HG03039 (cell line): ENCODE results near the gene EXOC4.

Source experiments
- ATAC-seq: cut with Tn5 transposase; IDR thresholded peaks from one replicate; pipeline ENCODE4 v1.9.1; 2021; ENCODE audit warnings: mild to moderate bottlenecking, moderate library complexity; ENCODE audit not compliant: unreplicated experiment

The EXOC4 gene

DNA sequence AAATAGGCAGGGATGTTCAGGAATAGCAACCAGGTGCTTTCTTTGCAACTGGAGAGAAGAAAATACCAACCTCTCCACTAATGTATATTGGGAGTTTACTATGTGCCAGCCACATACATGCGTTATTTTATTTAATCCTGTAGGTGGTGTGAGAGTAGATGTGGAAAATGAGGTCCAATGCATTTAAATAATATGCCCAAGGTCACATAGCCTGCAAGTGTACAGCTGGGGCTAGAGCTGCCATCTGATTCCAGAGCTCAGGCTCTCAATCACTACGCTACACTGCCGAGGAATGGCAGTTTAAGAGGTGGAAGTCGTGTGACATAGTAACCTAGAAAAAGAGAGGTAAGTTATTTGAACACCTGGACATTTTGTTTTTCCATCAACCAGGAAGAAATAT, 277.0 kb downstream of the EXOC4 start:
- ATAC-seq, result no peak

DNA sequence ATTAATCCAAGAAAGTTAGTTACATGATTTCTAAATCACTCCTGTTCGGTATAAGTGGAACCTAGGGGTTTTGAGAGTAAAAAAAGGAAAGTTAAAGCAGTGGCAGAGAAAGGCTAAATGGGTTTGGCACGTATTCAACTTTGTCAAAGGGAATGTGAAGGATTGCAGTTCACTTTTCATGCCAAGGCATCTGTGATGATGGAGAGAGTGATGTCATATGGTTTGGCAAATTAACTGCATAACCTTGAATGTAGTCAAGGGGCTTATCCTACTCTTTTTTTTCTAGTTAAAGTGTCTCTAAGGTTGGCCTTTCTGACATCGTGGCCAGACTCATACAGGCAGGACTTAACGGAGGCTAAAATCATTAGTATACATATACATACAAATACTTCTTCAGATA, 277.8 kb downstream of the EXOC4 start:
- no peak for ATAC-seq

GRCh38 chr7:133534816-133535215, 281.9 kb downstream of the EXOC4 start:
- ATAC-seq, result no peak

- no peak for ATAC-seq
Measured at GRCh38 chr7:133535308-133535707, 282.4 kb downstream of the EXOC4 start.

DNA sequence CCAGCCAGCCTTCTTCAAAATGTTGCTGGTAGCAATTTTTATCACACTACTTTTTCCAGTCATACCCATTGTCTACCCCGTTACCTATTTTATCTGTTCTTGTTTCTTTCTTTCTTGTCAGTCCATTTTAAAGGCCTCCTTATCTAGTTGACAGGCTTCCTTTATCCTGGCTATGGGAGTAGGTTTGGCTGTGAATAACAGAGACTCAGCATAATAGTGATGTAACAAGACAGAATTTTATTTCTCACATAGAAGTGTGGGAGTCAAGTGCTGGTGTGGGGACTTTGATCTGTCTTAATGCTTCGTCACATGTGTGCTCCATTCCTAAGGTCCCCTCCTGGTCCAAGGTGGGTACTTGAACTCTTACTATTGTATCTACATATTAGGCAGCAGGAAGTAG, 283.6 kb downstream of the EXOC4 start:
- no peak for ATAC-seq

DNA sequence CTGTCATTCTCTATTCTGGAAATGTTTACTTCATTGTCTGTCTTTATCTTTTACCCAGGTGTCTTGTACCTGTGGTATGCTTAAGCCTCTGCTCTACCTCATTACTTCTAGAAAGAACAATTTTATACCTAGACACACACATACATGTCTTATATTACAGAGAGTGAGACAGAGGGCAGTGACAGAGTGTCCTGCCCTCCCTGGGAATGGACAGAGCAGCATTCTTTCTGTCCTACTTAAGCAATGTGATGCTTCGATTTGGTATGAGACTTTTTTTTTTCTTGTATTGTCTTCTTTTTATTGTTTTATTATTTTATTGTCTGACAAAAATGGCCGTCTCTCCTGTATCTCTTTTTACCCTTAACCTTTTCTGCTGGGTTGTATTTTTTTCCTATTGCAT, 286.1 kb downstream of the EXOC4 start:
- no peak for ATAC-seq

GRCh38 chr7:133540096-133540860, 287.4 kb downstream of the EXOC4 start:
- no peak for ATAC-seq

- no peak for ATAC-seq
Measured at GRCh38 chr7:133542209-133542780, 289.4 kb downstream of the EXOC4 start.

DNA sequence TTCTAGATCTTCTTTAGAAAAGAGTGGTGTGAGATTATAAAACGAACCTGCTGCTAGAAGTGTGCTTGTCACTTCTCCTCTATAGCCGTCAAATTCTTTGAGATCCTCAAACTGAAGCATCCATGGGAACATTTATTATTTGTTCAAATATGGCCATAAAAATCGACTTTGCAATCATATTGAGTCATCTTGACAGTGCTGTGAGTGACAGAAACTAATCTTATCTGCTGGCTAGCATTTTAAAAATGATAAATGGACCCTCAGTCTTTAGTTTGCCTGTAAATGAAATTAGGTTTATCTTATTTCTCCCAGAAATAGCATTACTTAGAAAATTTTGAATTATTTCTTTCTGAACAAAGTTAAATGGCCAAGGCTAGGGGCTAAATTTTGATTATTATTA, 290.8 kb downstream of the EXOC4 start:
- ATAC-seq, result no peak

GRCh38 chr7:133545618-133546017, 292.7 kb downstream of the EXOC4 start:
- no peak for ATAC-seq

- no peak for ATAC-seq
Measured at GRCh38 chr7:133547981-133548380, 295.1 kb downstream of the EXOC4 start.

DNA sequence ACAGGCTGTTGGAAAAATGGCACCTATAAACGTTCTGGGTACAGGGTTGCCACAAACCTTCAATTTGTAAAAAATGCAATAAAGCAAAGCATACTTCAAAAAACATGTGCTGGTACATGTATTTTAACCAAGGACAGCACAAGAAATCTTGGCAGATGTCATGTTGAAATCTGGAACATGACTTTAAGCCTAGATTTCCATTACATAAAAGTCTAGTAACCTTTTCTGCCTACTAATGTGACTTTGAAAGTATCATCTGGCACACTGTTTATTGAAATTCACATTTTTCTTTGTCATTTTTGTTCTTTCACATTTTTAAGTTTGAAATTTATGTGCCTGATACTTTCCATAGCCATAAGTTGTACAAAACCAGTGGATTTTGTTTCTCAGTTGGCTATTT, 296.8 kb downstream of the EXOC4 start:
- no peak for ATAC-seq

GRCh38 chr7:133550145-133550544, 297.3 kb downstream of the EXOC4 start:
- ATAC-seq, result no peak

DNA sequence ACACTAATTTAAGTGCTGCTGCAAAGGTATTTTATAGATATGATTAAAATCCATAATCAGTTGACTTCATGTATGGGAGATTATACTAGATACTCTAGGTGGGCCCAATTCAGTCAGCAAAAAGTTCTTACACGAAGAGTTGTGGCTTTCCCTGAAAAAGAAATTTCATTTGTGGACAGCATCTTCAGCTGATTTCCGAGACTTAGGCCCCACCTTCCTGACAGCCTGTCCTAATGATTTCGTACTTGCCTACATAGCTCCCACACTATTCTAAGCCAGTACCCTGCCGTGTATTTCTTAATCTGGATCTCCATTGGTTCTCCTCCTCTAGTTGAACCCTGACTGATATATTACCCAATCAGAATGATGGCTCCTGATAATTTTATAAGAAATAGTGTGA, 297.9 kb downstream of the EXOC4 start:
- no peak for ATAC-seq

GRCh38 chr7:133551466-133551865, 298.6 kb downstream of the EXOC4 start:
- no peak for ATAC-seq

DNA sequence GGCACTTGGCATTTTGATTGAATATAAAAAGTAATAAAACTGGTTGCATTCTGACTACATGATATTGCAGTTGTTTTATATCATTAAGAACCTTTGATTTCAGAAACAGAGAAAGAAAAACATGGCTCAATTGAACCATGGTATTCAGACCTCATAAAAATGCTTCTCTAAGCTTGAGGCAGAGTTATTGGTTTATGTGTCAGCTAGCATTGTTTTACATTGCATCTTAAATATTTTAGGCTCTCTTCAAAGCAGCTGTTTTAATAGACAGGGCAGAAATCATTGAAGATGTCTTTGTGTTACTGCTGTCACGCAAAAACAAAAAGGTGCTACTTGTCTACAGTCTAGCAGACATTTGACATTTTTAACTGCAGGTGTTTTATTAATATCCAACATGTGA, 299.2 kb downstream of the EXOC4 start:
- ATAC-seq, result no peak

DNA sequence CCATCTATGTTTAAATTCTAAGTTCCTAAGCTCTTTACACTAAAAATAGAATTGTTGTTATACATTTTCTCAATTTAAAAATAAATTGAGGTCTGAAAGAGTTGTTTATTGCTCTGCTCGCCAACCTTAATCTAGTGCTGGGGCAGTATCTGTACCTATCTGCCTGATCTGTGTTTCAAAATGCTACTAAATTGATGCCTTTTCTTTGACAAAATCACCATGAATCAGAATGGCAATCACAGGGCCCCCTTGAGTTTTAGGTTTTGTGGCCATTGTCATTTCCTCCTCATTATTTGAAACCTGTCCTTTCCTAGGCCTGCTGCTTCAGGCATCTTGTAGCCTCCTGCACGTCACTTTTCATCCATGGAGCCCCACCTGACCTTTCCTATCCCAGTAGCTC, 301.5 kb downstream of the EXOC4 start:
- ATAC-seq, result no peak

- no peak for ATAC-seq
Measured at GRCh38 chr7:133556048-133556447, 303.2 kb downstream of the EXOC4 start.

DNA sequence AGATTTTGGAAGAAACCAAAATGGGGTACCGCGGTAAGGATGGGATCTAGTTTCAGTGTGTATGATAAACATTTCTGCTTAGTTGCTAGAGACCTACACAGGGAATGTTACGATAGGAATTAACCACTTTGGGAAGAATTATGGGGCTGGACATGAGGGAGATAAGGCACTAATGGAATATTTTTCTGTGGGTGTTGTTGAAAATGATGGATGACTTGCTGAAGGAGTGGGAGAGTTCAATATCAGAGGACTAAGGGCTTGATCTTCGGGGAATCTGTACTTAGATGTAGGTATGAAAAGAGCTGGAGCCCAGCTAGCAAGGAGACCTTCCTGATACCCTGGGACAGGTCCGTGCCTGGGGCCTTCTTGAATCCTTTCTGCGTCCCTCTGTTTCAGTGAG, 303.7 kb downstream of the EXOC4 start:
- no peak for ATAC-seq

DNA sequence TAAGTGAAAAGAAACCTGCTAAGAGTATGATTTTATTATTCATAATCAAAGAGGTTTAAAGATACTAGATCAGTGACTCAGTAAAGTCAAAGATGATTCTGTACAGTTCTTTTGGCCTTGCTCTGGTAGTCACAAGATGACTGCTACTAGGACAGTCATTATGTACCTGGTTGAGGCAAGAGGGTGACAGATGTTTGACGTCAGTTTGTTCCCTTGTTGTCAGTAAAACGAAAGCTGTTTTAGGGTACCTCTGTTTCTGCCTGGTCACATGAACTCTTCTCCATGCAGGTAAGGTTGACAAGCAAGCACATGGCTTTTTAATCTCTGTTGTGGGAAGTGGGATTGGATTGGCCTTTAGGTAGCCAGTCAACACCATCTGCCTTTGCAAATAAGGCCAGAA, 308.0 kb downstream of the EXOC4 start:
- ATAC-seq, result no peak

DNA sequence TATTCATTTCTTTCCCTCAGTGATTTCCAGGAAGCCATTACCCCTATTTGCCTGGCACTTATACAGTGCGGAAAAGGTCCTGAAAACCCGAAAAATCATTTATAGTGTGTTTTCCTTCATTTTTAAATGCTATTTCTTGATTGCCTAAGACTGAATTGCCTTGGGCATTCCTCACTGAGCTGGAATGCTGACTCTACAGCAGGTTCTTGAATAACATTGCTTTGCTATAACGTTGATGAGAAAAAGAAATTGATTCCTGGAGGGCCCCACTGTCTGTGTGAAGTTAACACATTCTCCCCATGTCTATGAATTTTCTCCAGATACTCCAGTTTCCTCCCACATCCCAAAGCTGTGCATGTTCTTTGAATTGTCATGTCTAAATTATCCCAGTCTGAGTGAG, 308.5 kb downstream of the EXOC4 start:
- ATAC-seq, result no peak

GRCh38 chr7:133562621-133563020, 309.7 kb downstream of the EXOC4 start:
- ATAC-seq, result no peak

DNA sequence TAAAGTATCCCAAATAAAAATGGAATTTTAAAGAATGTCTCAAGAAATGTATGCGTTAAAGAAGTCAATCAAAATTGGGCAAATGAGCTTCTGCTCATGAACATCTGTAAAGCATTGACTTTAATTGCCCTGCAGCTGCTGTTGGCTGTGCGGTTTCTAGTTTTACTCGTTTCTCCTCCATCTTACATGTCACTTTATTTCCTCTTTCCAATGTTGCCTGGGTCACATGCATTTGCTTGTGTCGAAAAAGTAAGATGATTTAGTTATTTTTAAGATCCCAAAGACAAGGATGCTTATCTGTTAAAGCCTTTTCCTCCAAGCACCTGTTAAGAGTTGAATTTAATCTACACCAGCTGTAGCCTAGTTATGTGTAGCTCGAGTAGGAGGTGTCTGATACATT, 310.4 kb downstream of the EXOC4 start:
- ATAC-seq, result no peak
